Neural cell (in vitro differentiated cells): ENCODE measurements around the gene SLC35E4. TPM values are rescaled to one million over a fixed set of nuclear protein-coding genes. Genes with fewer than 3 reads are reported as not detected.
"Not testable (repeated sequence)": the region's sequence is repeated elsewhere in the genome, so short reads cannot be mapped to it uniquely, and the experiment has no call there.

Experiments
- H2AFZ ChIP-seq: fragments of 200-600, 300-800 bp; sonication (generic), shearing (Covaris generic); 2 replicates; pipeline ENCODE4 v1.6.0; 2014; ENCODE audit warnings: low read depth, mild to moderate bottlenecking, antibody characterized with exemption, low read length, moderate library complexity
- H3F3A ChIP-seq: fragments of 200-600 bp; shearing (Covaris generic); 2 replicates; pipeline ENCODE4 v1.6.1; 2016; ENCODE audit warnings: mild to moderate bottlenecking, moderate library complexity, mixed read lengths, antibody characterized with exemption, low read length; ENCODE audit not compliant: insufficient read depth, poor library complexity, severe bottlenecking
- H3K27ac ChIP-seq: fragments of 200-600, 300-800 bp; sonication (generic), shearing (Covaris generic); 2 replicates; pipeline ENCODE4 v1.5.1; 2014; ENCODE audit warnings: mild to moderate bottlenecking, low read length, moderate library complexity
- H3K27me3 ChIP-seq: fragments of 300-800, 200-600 bp; sonication (generic), shearing (Covaris generic); 2 replicates; pipeline ENCODE4 v1.6.0; 2014; ENCODE audit warnings: mild to moderate bottlenecking, low read depth, low read length, moderate library complexity; ENCODE audit not compliant: insufficient read depth
- H3K36me3 ChIP-seq: fragments of 300-800, 200-600 bp; sonication (generic), shearing (Covaris generic); 2 replicates; pipeline ENCODE4 v1.5.1; 2014; ENCODE audit warnings: mild to moderate bottlenecking, antibody characterized with exemption, low read length, moderate library complexity; ENCODE audit not compliant: insufficient read depth
- H3K4me2 ChIP-seq: fragments of 300-800, 200-600 bp; sonication (generic), shearing (Covaris generic); 2 replicates; pipeline ENCODE4 v1.6.0; 2014; ENCODE audit warnings: mild to moderate bottlenecking, low read length
- H3K4me3 ChIP-seq: fragments of 300-800, 200-600 bp; sonication (generic), shearing (Covaris generic); 2 replicates; pipeline ENCODE4 v1.5.1; 2014; ENCODE audit warnings: mild to moderate bottlenecking, low read length, moderate library complexity
- H3K79me2 ChIP-seq: fragments of 200-600 bp; shearing (Covaris generic); replicated peaks from 2 replicates; pipeline ENCODE4 v1.6.0; 2014; ENCODE audit warnings: mild to moderate bottlenecking, low read length, moderate library complexity; ENCODE audit not compliant: insufficient read depth
- H3K9ac ChIP-seq: fragments of 300-800, 200-600 bp; sonication (generic), shearing (Covaris generic); 2 replicates; pipeline ENCODE4 v1.6.1; 2016; ENCODE audit warnings: mild to moderate bottlenecking, low read length, mixed read lengths
- H3K9me2 ChIP-seq: fragments of 200-600 bp; shearing (Covaris generic); 2 replicates; pipeline ENCODE4 v1.6.1; 2016; ENCODE audit warnings: mild to moderate bottlenecking, low read length, mixed read lengths; ENCODE audit not compliant: insufficient read depth
- H3K9me3 ChIP-seq: fragments of 200-600, 300-800 bp; sonication (generic), shearing (Covaris generic); 2 replicates; pipeline ENCODE4 v1.6.1; 2016; ENCODE audit warnings: mild to moderate bottlenecking, mixed run types, low read length, moderate library complexity, mixed read lengths
- H4K20me1 ChIP-seq: fragments of 200-600 bp; shearing (Covaris generic); 2 replicates; pipeline ENCODE4 v1.6.1; 2016; ENCODE audit warnings: mild to moderate bottlenecking, mixed run types; ENCODE audit not compliant: insufficient read depth
- CTCF ChIP-seq: fragments of 450-650 bp; IDR thresholded peaks from 2 replicates; pipeline ENCODE4 v1.5.1; 2014; ENCODE audit warnings: antibody characterized with exemption, mild to moderate bottlenecking, moderate library complexity; ENCODE audit not compliant: poor library complexity, severe bottlenecking
- EP300 ChIP-seq: fragments of 450-650 bp; conservative IDR thresholded peaks from 2 replicates; pipeline ENCODE4 v1.6.1; 2014; ENCODE audit warnings: antibody characterized with exemption, mild to moderate bottlenecking, moderate library complexity; ENCODE audit not compliant: poor library complexity, severe bottlenecking
- EZH2 ChIP-seq: fragments of 200-600, 300-800 bp; shearing (Covaris generic), sonication (generic); IDR thresholded peaks from 2 replicates; pipeline ENCODE4 v1.6.1; 2014; ENCODE audit warnings: antibody characterized with exemption, low read length, borderline replicate concordance, mild to moderate bottlenecking; ENCODE audit not compliant: insufficient read depth, poor library complexity, severe bottlenecking
- MXI1 ChIP-seq: fragments of 450-650 bp; conservative IDR thresholded peaks from 2 replicates; pipeline ENCODE4 v1.6.1; 2014; ENCODE audit warnings: antibody characterized with exemption, mild to moderate bottlenecking; ENCODE audit not compliant: poor library complexity, severe bottlenecking
- POLR2AphosphoS5 ChIP-seq: IDR thresholded peaks from 2 replicates; pipeline ENCODE4 v1.6.1; 2012
- RAD21 ChIP-seq: fragments of 450-650 bp; conservative IDR thresholded peaks from 2 replicates; pipeline ENCODE4 v1.6.1; 2014; ENCODE audit warnings: antibody characterized with exemption, mild to moderate bottlenecking, moderate library complexity
- REST ChIP-seq: IDR thresholded peaks from 2 replicates; pipeline ENCODE4 v1.6.1; 2012; ENCODE audit warnings: borderline replicate concordance
- SMC3 ChIP-seq: fragments of 450-650 bp; conservative IDR thresholded peaks from 2 replicates; pipeline ENCODE4 v1.6.1; 2014; ENCODE audit warnings: antibody characterized with exemption, mild to moderate bottlenecking, moderate library complexity; ENCODE audit not compliant: poor library complexity
- TAF1 ChIP-seq: IDR thresholded peaks from 2 replicates; pipeline ENCODE4 v1.6.1; 2012; ENCODE audit warnings: low read depth
- polyA plus RNA-seq: library from polyadenylated mRNA; depleted of rRNA; stranded (reverse); fragments of >200 nt; gene quantifications from 2 replicates; pipeline ENCODE4 v1.2.3, GENCODE V29; 2014

The SLC35E4 gene
- polyA plus RNA-seq, 1 donor from 2014 or later = 5.5 TPM

DNA sequence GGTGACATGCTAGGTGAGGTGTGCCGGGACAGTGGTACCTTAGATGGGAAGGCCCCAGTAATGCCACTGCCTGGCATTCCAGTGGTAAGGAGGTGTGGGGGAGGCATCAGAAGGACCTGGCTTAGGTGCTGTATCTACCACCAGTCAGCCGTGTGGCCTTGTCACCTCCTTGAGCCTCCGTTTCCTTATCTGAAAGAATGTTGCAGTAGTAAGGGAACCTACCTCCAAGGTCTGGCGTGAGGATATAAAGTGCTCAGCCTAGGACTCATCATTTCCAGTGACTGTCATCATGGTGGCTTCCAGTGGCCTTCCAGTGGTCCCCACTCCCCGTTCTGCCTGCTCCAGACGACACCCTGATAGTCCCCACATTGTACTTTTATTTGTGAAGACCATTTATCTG, 38.9 kb downstream of the SLC35E4 start:
- H3K9me2 ChIP-seq = no peaks in the 10 kb centered on the region
- H3K4me3 ChIP-seq = no peak overlapping the region
- TF ChIP-seq REST = no peak
- no peak for TF ChIP-seq TAF1
- TF ChIP-seq RAD21 = no peak
- TF ChIP-seq SMC3 = no peak
- TF ChIP-seq MXI1 = no peak
- no peak for TF ChIP-seq CTCF
- no peak for TF ChIP-seq EP300
- H3K9ac ChIP-seq = no peak overlapping the region
- no peak overlapping the region for H3K4me2 ChIP-seq
- no peaks in the 10 kb centered on the region for H3F3A ChIP-seq
- H4K20me1 ChIP-seq = no peaks in the 10 kb centered on the region
- no peak overlapping the region for H3K27ac ChIP-seq
- no peaks in the 10 kb centered on the region for H3K27me3 ChIP-seq
- no peaks in the 10 kb centered on the region for H3K79me2 ChIP-seq
- H2AFZ ChIP-seq = no peak overlapping the region
- H3K36me3 ChIP-seq = no peaks in the 10 kb centered on the region
- no peaks in the 10 kb centered on the region for H3K9me3 ChIP-seq

DNA sequence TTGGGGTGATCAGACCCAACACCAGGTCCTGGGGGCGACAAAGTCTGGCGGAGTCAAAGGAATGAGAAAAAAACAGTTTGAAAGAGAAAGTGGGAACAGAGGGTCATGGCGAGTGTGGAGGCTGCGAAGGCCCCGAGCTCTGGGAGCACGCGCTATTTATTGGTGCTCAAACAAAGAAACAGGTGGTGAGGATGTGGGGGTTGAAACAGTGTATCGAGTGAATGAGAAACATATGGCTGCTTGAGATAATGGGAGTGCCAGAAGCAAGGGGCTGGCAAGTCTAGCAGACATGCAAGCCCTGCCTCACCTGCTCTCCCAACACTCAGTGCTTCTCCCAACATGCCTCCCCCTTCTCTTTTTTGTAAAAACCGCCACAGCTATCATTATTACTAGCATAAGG, 39.9 kb downstream of the SLC35E4 start:
- H3F3A ChIP-seq = no peaks in the 10 kb centered on the region
- no peaks in the 10 kb centered on the region for H3K36me3 ChIP-seq
- no peak overlapping the region for H3K4me3 ChIP-seq
- H4K20me1 ChIP-seq = no peaks in the 10 kb centered on the region
- TF ChIP-seq MXI1 = no peak
- TF ChIP-seq EZH2 = no peak
- no peak for TF ChIP-seq SMC3
- TF ChIP-seq CTCF = no peak
- TF ChIP-seq EP300 = no peak
- no peak for TF ChIP-seq REST
- no peak for TF ChIP-seq RAD21
- TF ChIP-seq TAF1 = no peak
- TF ChIP-seq POLR2AphosphoS5 = no peak
- no peak overlapping the region for H3K27ac ChIP-seq
- H3K9me3 ChIP-seq = no peaks in the 10 kb centered on the region
- H3K9me2 ChIP-seq = no peaks in the 10 kb centered on the region
- H3K27me3 ChIP-seq = no peaks in the 10 kb centered on the region
- no peaks in the 10 kb centered on the region for H3K79me2 ChIP-seq
- H3K9ac ChIP-seq = no peak overlapping the region
- no peak overlapping the region for H2AFZ ChIP-seq
- H3K4me2 ChIP-seq = no peak overlapping the region

DNA sequence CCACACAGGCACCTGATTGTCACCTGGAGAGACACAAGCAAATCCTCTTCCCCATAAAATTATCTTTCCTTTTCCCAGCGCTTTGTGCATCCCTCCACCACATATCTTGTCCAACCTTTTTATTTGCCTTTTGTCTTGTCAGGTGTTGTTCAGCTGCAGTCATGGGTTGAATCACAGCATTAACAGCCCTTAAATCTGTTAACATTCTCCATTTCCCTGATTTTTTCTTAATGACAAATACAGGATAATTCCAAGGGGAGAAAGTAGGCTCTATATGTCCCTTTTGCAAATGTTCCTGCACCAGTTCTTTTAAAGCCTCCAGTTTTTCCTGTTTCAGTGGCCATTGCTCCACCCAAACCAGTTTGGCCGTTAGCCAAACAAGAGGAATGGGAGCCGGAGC, 41.0 kb downstream of the SLC35E4 start:
- H3K36me3 ChIP-seq, H3K9me3 ChIP-seq, H3K79me2 ChIP-seq, H3F3A ChIP-seq, H3K27ac ChIP-seq, H3K9ac ChIP-seq, H3K4me3 ChIP-seq, H3K4me2 ChIP-seq, H4K20me1 ChIP-seq, H3K9me2 ChIP-seq, H2AFZ ChIP-seq, H3K27me3 ChIP-seq: not testable (repeated sequence)
